Measurements from ENCODE around the gene SOX10.

The SOX10 gene

DNA sequence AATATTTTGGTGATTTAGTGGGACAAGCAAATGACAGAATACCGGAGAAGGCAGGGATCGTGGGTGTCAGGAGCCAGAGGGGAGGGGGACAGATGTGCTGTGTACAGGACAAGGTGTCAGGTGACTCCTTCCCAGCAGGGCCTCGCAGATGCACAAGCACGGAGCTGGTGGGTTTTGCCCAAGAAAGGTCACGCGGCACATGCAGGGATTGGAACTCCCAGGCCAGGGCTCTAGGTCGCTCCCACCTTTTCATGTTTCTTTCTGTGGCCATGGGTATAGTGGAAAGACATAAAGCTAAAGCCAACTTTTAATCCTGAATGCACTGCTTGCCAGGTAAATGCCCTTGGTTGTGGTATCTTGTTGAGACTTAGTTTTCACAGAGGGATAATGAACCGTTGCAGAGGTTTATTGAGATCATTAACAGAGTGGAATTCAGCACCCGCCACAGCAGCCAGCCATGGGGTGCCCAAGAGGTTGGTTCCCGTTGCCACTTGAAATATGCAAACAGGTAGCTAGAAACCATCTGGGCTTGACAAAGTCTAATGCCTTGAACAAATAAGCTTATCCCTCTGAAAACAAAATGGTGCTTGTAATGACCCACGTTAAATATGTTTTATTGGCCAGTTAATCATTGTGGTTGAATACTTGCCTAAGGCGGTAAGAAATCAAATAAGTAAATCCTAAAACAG lies 41.1 kb downstream of the SOX10 start:
- H3K4me1 ChIP-seq (ENCODE audit: insufficient read depth, poor library complexity, severe bottlenecking): no peaks in the 10 kb centered on the region
- no peak for ATAC-seq (ENCODE audit: low read depth)
- no peak for DNase-seq (ENCODE audit: low spot score)
- no peak overlapping the region for H3K4me3 ChIP-seq (ENCODE audit: severe bottlenecking)
- no peaks in the 10 kb centered on the region for H3K9me3 ChIP-seq (ENCODE audit: severe bottlenecking)
- no peak overlapping the region for H3K27ac ChIP-seq (ENCODE audit: poor library complexity, severe bottlenecking)
- peaks cover 49% of the 10 kb centered on the region for H3K36me3 ChIP-seq (ENCODE audit: low read depth)
- TF ChIP-seq, protein P1, sequence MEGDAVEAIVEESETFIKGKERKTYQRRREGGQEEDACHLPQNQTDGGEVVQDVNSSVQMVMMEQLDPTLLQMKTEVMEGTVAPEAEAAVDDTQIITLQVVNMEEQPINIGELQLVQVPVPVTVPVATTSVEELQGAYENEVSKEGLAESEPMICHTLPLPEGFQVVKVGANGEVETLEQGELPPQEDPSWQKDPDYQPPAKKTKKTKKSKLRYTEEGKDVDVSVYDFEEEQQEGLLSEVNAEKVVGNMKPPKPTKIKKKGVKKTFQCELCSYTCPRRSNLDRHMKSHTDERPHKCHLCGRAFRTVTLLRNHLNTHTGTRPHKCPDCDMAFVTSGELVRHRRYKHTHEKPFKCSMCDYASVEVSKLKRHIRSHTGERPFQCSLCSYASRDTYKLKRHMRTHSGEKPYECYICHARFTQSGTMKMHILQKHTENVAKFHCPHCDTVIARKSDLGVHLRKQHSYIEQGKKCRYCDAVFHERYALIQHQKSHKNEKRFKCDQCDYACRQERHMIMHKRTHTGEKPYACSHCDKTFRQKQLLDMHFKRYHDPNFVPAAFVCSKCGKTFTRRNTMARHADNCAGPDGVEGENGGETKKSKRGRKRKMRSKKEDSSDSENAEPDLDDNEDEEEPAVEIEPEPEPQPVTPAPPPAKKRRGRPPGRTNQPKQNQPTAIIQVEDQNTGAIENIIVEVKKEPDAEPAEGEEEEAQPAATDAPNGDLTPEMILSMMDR (IDR thresholded peaks at IDR 0.05; ENCODE audit: poor library complexity, severe bottlenecking): no peak
- no peaks in the 10 kb centered on the region for H3K27me3 ChIP-seq (ENCODE audit: insufficient read depth, poor library complexity, severe bottlenecking)

DNA sequence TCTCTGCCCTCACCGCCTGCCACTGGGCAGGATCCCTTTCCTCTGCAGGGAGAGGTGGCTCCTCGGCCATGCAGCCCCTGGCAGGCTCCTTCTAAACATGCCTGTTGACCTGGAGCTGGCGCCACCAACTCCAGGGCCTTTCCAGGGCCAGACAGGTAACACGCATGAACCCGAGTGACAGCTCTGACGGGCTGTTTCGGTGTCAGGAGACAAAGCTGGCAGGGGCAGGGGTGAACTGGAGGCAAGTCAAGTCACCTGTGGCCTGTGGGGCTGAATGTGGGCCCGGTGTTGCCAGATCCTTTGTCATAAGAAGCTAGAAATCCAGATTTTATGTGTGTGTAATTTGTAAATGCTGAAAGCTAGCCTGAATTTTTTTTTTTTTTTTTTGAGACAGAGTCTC lies 42.2 kb downstream of the SOX10 start:
- no peak overlapping the region for H3K27ac ChIP-seq (ENCODE audit: poor library complexity, severe bottlenecking)
- DNase-seq (ENCODE audit: low spot score) (no peak), ATAC-seq (ENCODE audit: low read depth) (no peak)

DNA sequence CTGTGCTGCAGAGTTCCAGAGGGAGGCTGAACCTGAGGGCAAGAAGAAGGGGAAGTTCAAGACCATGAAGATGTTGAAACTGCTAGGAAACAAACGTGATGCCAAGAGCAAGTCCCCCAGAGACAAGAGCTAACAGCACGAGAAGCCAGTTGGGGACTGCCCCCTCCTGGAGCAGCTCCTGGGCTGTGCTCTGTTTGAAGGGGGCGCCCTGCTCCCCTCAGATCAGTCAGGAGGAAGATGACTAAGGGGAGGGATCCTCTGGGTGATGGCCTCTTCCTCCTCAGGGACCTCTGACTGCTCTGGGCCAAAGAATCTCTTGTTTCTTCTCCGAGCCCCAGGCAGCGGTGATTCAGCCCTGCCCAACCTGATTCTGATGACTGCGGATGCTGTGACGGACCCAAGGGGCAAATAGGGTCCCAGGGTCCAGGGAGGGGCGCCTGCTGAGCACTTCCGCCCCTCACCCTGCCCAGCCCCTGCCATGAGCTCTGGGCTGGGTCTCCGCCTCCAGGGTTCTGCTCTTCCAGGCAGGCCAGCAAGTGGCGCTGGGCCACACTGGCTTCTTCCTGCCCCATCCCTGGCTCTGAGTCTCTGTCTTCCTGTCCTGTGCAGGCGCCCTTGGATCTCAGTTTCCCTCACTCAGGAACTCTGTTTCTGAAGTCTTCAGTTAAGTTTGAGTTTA lies 43.5 kb downstream of the SOX10 start:
- TF ChIP-seq, protein P1 (IDR thresholded peaks at IDR 0.05; ENCODE audit: poor library complexity, severe bottlenecking): no peak
- no peaks in the 10 kb centered on the region for H3K4me1 ChIP-seq (ENCODE audit: insufficient read depth, poor library complexity, severe bottlenecking)
- H3K27ac ChIP-seq (ENCODE audit: poor library complexity, severe bottlenecking): no peak overlapping the region
- no peaks in the 10 kb centered on the region for H3K9me3 ChIP-seq (ENCODE audit: severe bottlenecking)
- no peak overlapping the region for H3K4me3 ChIP-seq (ENCODE audit: severe bottlenecking)
- DNase-seq (ENCODE audit: low spot score): no peak
- peaks cover 74% of the 10 kb centered on the region for H3K36me3 ChIP-seq (ENCODE audit: low read depth)
- H3K27me3 ChIP-seq (ENCODE audit: insufficient read depth, poor library complexity, severe bottlenecking): no peaks in the 10 kb centered on the region
- ATAC-seq (ENCODE audit: low read depth): no peak

More for the DNA sequence above, 42.2 kb downstream of the SOX10 start:
- H3K4me1 ChIP-seq (ENCODE audit: insufficient read depth, poor library complexity, severe bottlenecking): no peaks in the 10 kb centered on the region
- TF ChIP-seq, protein P1 (IDR thresholded peaks at IDR 0.05; ENCODE audit: poor library complexity, severe bottlenecking): no peak
- no peaks in the 10 kb centered on the region for H3K27me3 ChIP-seq (ENCODE audit: insufficient read depth, poor library complexity, severe bottlenecking)
- no peak overlapping the region for H3K4me3 ChIP-seq (ENCODE audit: severe bottlenecking)
- peaks cover 61% of the 10 kb centered on the region for H3K36me3 ChIP-seq (ENCODE audit: low read depth)
- no peaks in the 10 kb centered on the region for H3K9me3 ChIP-seq (ENCODE audit: severe bottlenecking)

DNA sequence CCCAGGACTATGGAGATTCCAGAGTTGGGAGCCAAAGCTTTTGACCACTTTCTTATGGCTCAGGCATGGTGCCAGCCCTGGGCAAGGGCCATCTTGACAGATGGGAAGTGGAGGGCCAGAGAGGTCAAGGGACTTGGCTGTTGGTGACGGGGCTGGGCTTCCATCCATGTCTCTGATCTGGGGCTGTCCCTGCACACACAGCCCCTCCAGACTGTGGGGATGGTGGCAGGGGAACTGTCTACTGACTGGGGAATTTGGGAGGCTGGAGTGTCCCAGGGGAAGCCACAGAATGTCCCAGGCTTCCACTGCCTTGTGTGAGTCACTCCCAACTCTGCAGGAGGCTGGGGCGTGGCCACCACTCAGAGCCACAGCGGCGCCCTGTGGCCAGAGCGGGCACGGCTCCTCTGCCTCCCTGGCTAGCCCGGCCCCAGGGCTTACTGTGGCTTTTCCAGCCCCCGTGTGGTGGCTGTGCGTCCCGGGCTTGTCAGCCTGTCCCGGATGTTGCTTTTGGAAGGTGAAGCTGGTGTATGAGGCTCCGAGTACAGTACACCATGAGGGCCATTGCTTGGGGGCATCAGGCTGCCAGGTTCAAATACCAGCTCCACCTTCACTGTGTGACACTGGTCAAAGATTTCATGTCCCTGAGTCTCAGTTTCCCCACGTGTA lies 50.5 kb downstream of the SOX10 start:
- DNase-seq (ENCODE audit: low spot score) (peak; percentile 88), ATAC-seq (ENCODE audit: low read depth) (peak; percentile 94)
- TF ChIP-seq, protein P1 (IDR thresholded peaks at IDR 0.05; ENCODE audit: poor library complexity, severe bottlenecking): peak; percentile 95
- Histone ChIP-seq H3K9me3 (ENCODE audit: severe bottlenecking) (no peaks in the 10 kb centered on the region), H3K27ac (ENCODE audit: poor library complexity, severe bottlenecking) (peak overlapping the region; percentile 30), H3K4me1 (ENCODE audit: insufficient read depth, poor library complexity, severe bottlenecking) (peaks cover 4% of the 10 kb centered on the region), H3K27me3 (ENCODE audit: insufficient read depth, poor library complexity, severe bottlenecking) (no peaks in the 10 kb centered on the region), H3K36me3 (ENCODE audit: low read depth) (peaks cover 97% of the 10 kb centered on the region), H3K4me3 (ENCODE audit: severe bottlenecking) (no peak overlapping the region)

All from RWPE2 (cell line).